GM06990 (cell line): ENCODE results near the gene LARGE1.
A peak's percentile ranks its signal among the peaks of the same experiment; 100 is the strongest.

Experiments used
- DNase-seq: peaks from one replicate; pipeline ENCODE4 v3.0.0-alpha.2; 2011; ENCODE audit not compliant: insufficient read length; ENCODE audit errors: extremely low read depth
- H3K27me3 ChIP-seq: replicated peaks from 2 replicates; pipeline ENCODE4 v1.6.0; 2011; ENCODE audit warnings: low read length; ENCODE audit not compliant: control insufficient read depth, insufficient read depth
- H3K36me3 ChIP-seq: 2 replicates; pipeline ENCODE4 v1.5.1; 2011; ENCODE audit warnings: low read length; ENCODE audit not compliant: control insufficient read depth, insufficient read depth
- H3K4me3 ChIP-seq: replicated peaks from 2 replicates; pipeline ENCODE4 v1.5.1; 2011; ENCODE audit warnings: low read depth, mild to moderate bottlenecking, control low read depth, low read length
- CTCF ChIP-seq: IDR thresholded peaks from 2 replicates; pipeline ENCODE4 v1.5.1; 2011; ENCODE audit warnings: low read length, control low read depth, mild to moderate bottlenecking, inconsistent platforms; ENCODE audit not compliant: insufficient read depth, poor library complexity, severe bottlenecking

Gene LARGE1

GRCh38 chr22:33588860-33589259 lies 331.4 kb downstream of the LARGE1 start:
- Histone ChIP-seq H3K4me3 (no peak overlapping the region), H3K27me3 (no peaks in the 10 kb centered on the region), H3K36me3 (no peaks in the 10 kb centered on the region)
- no peak for DNase-seq
- no peak for TF ChIP-seq CTCF

GRCh38 chr22:33584152-33584551 lies 336.1 kb downstream of the LARGE1 start:
- H3K27me3 ChIP-seq, result no peaks in the 10 kb centered on the region
- no peak for TF ChIP-seq CTCF
- DNase-seq, result no peak
- H3K4me3 ChIP-seq, result no peak overlapping the region
- H3K36me3 ChIP-seq, result no peaks in the 10 kb centered on the region

- Histone ChIP-seq H3K36me3 (no peaks in the 10 kb centered on the region), H3K27me3 (no peaks in the 10 kb centered on the region), H3K4me3 (no peak overlapping the region)
- TF ChIP-seq CTCF, result no peak
- no peak for DNase-seq
Measured at GRCh38 chr22:33582822-33583400, 337.4 kb downstream of the LARGE1 start.

GRCh38 chr22:33580310-33580709 lies 340.0 kb downstream of the LARGE1 start:
- Histone ChIP-seq H3K27me3 (no peaks in the 10 kb centered on the region), H3K4me3 (no peak overlapping the region), H3K36me3 (no peaks in the 10 kb centered on the region)
- DNase-seq, result no peak
- no peak for TF ChIP-seq CTCF

- DNase-seq, result no peak
- TF ChIP-seq CTCF, result peak; percentile 92
- H3K36me3 ChIP-seq, result no peaks in the 10 kb centered on the region
- H3K4me3 ChIP-seq, result no peak overlapping the region
- no peaks in the 10 kb centered on the region for H3K27me3 ChIP-seq
Measured at GRCh38 chr22:33579448-33580093, 340.7 kb downstream of the LARGE1 start.
